T-helper 17 cell (primary cell): Measurements from ENCODE around the gene PPP6C. TPM values are rescaled to one million over a fixed set of nuclear protein-coding genes. Genes with fewer than 3 reads are reported as not detected.
A peak's percentile ranks its signal among the peaks of the same experiment; 100 is the strongest.
"Not testable (repeated sequence)": the region's sequence is repeated elsewhere in the genome, so short reads cannot be mapped to it uniquely, and the experiment has no call there.

Experiments used
- ATAC-seq: fragments of 150-1000 bp; cut with Tn5 transposase; 2 replicates; pipeline ENCODE4 v1.10.0; 2021; ENCODE audit warnings: mild to moderate bottlenecking, moderate library complexity
- DNase-seq, 3 donors: peaks; one replicate each; pipeline versions ENCODE4 v3.0.0 to v3.0.0-alpha.2; 2020 to 2021
- H3K9me3 ChIP-seq: one replicate; pipeline ENCODE4 v1.7.0; 2013; ENCODE audit warnings: low read length, mild to moderate bottlenecking; ENCODE audit not compliant: control insufficient read depth, poor library complexity, severe bottlenecking
- H3K27ac Mint-ChIP-seq: one replicate; pipeline ENCODE4 v1.8.0; 2022; ENCODE audit warnings: mild to moderate bottlenecking, moderate library complexity, mixed read lengths
- H3K27me3 Mint-ChIP-seq: one replicate; pipeline ENCODE4 v1.8.0; 2022; ENCODE audit warnings: mixed read lengths
- H3K36me3 Mint-ChIP-seq: one replicate; pipeline ENCODE4 v1.8.0; 2022; ENCODE audit warnings: low read depth, mixed read lengths
- H3K4me1 Mint-ChIP-seq: one replicate; pipeline ENCODE4 v1.8.0; 2022; ENCODE audit warnings: mild to moderate bottlenecking, mixed read lengths
- H3K4me3 Mint-ChIP-seq: one replicate; pipeline ENCODE4 v1.8.0; 2022; ENCODE audit warnings: mild to moderate bottlenecking, moderate library complexity, mixed read lengths
- total RNA-seq, 4 donors: library from RNA in 2 of 4; stranded (reverse) in 2 of 4; gene quantifications; one replicate each; pipeline ENCODE4 v1.2.3 and lab custom pipeline; 2022 to 2026

PPP6C gene
- total RNA-seq, 2 donors from 2014 or later, result 34.3 to 34.6 TPM

- DNase-seq (no peak), ATAC-seq (no peak)
- H3K27ac Mint-ChIP-seq, result no peak overlapping the region
- no peaks in the 10 kb centered on the region for H3K36me3 Mint-ChIP-seq
- no peaks in the 10 kb centered on the region for H3K27me3 Mint-ChIP-seq
- H3K9me3 ChIP-seq, result no peaks in the 10 kb centered on the region
- no peak overlapping the region for H3K4me3 Mint-ChIP-seq
- peaks cover 9% of the 10 kb centered on the region for H3K4me1 Mint-ChIP-seq
Observed at GRCh38 chr9:125121146-125121545, 68.5 kb downstream of the PPP6C start.

GRCh38 chr9:125119643-125120286 lies 69.8 kb downstream of the PPP6C start:
- no peak overlapping the region for H3K4me3 Mint-ChIP-seq
- H3K4me1 Mint-ChIP-seq, result peaks cover 4% of the 10 kb centered on the region
- ATAC-seq (no peak), DNase-seq (no peak)
- H3K27me3 Mint-ChIP-seq, result no peaks in the 10 kb centered on the region
- no peaks in the 10 kb centered on the region for H3K36me3 Mint-ChIP-seq
- peak overlapping the region; percentile 9 for H3K27ac Mint-ChIP-seq
- H3K9me3 ChIP-seq, result no peaks in the 10 kb centered on the region

GRCh38 chr9:125118696-125119095 lies 70.9 kb downstream of the PPP6C start:
- H3K27ac Mint-ChIP-seq, ATAC-seq, H3K36me3 Mint-ChIP-seq, DNase-seq, H3K4me3 Mint-ChIP-seq, H3K4me1 Mint-ChIP-seq, H3K9me3 ChIP-seq, H3K27me3 Mint-ChIP-seq: not testable (repeated sequence)

- not testable (repeated sequence) for H3K27me3 Mint-ChIP-seq
Observed at GRCh38 chr9:125114503-125114902, 75.1 kb downstream of the PPP6C start.

GRCh38 chr9:125110464-125110863 lies 79.1 kb downstream of the PPP6C start:
- Mint-ChIP-seq H3K27ac (peak overlapping the region; percentile 45), H3K4me1 (no peaks in the 10 kb centered on the region), H3K27me3 (no peaks in the 10 kb centered on the region), H3K36me3 (no peaks in the 10 kb centered on the region), H3K4me3 (no peak overlapping the region)
- DNase-seq, result no peak
- no peaks in the 10 kb centered on the region for H3K9me3 ChIP-seq
- no peak for ATAC-seq

More at GRCh38 chr9:125114503-125114902, 75.1 kb downstream of the PPP6C start:
- not testable (repeated sequence) for H3K4me1 Mint-ChIP-seq, ATAC-seq, H3K4me3 Mint-ChIP-seq, H3K36me3 Mint-ChIP-seq, H3K27ac Mint-ChIP-seq, DNase-seq, H3K9me3 ChIP-seq

- not testable (repeated sequence) for DNase-seq, H3K9me3 ChIP-seq, H3K4me3 Mint-ChIP-seq, H3K4me1 Mint-ChIP-seq, H3K36me3 Mint-ChIP-seq, ATAC-seq, H3K27ac Mint-ChIP-seq, H3K27me3 Mint-ChIP-seq
Observed at GRCh38 chr9:125108541-125108940, 81.1 kb downstream of the PPP6C start.

GRCh38 chr9:125106285-125106893 lies 83.2 kb downstream of the PPP6C start:
- Mint-ChIP-seq H3K36me3 (no peaks in the 10 kb centered on the region), H3K27me3 (no peaks in the 10 kb centered on the region), H3K4me3 (no peak overlapping the region), H3K4me1 (peaks cover 5% of the 10 kb centered on the region), H3K27ac (peak overlapping the region; percentile 19)
- ATAC-seq (no peak), DNase-seq (no peak)
- H3K9me3 ChIP-seq, result no peaks in the 10 kb centered on the region

- no peaks in the 10 kb centered on the region for H3K9me3 ChIP-seq
- ATAC-seq, result no peak
- Mint-ChIP-seq H3K36me3 (peaks cover 3% of the 10 kb centered on the region), H3K27ac (no peak overlapping the region), H3K4me1 (peaks cover 12% of the 10 kb centered on the region), H3K27me3 (no peaks in the 10 kb centered on the region), H3K4me3 (no peak overlapping the region)
- no peak for DNase-seq
Observed at GRCh38 chr9:125103770-125104460, 85.7 kb downstream of the PPP6C start.

GRCh38 chr9:125103021-125103420 lies 86.6 kb downstream of the PPP6C start:
- peaks cover 3% of the 10 kb centered on the region for H3K36me3 Mint-ChIP-seq
- H3K9me3 ChIP-seq, result no peaks in the 10 kb centered on the region
- DNase-seq, result no peak
- H3K4me1 Mint-ChIP-seq, result peaks cover 12% of the 10 kb centered on the region
- no peaks in the 10 kb centered on the region for H3K27me3 Mint-ChIP-seq
- no peak for ATAC-seq
- no peak overlapping the region for H3K27ac Mint-ChIP-seq
- no peak overlapping the region for H3K4me3 Mint-ChIP-seq

- Mint-ChIP-seq H3K36me3 (peaks cover 3% of the 10 kb centered on the region), H3K4me1 (peaks cover 12% of the 10 kb centered on the region), H3K27me3 (no peaks in the 10 kb centered on the region), H3K4me3 (no peak overlapping the region), H3K27ac (peak overlapping the region; percentile 9)
- ATAC-seq, result no peak
- DNase-seq, result no peak
- H3K9me3 ChIP-seq, result no peaks in the 10 kb centered on the region
Observed at GRCh38 chr9:125100822-125101221, 88.8 kb downstream of the PPP6C start.

GRCh38 chr9:125099816-125100215 lies 89.8 kb downstream of the PPP6C start:
- no peak overlapping the region for H3K4me3 Mint-ChIP-seq
- H3K36me3 Mint-ChIP-seq, result peaks cover 7% of the 10 kb centered on the region
- no peaks in the 10 kb centered on the region for H3K9me3 ChIP-seq
- no peak for DNase-seq
- no peaks in the 10 kb centered on the region for H3K27me3 Mint-ChIP-seq
- ATAC-seq, result no peak
- peaks cover 17% of the 10 kb centered on the region for H3K4me1 Mint-ChIP-seq
- peak overlapping the region; percentile 9 for H3K27ac Mint-ChIP-seq
